SK-N-SH (cell line): ENCODE data around the gene LGSN.

Source experiments
- ELF1 ChIP-seq: IDR thresholded peaks from 2 replicates; pipeline ENCODE4 v1.4.0; 2012
- FOXM1 ChIP-seq: IDR thresholded peaks from 2 replicates; pipeline ENCODE4 v1.4.0; 2012; ENCODE audit warnings: low read depth, mild to moderate bottlenecking
- GABPA ChIP-seq: IDR thresholded peaks from 2 replicates; pipeline ENCODE4 v1.4.0; 2012; ENCODE audit warnings: low read depth, mild to moderate bottlenecking
- MXI1 ChIP-seq: IDR thresholded peaks from 2 replicates; pipeline ENCODE4 v1.6.1; 2012; ENCODE audit warnings: mild to moderate bottlenecking, low read depth, low read length, improper control_type of control experiment
- NFIC ChIP-seq: IDR thresholded peaks from 2 replicates; pipeline ENCODE4 v1.4.0; 2012; ENCODE audit warnings: borderline replicate concordance
- RFX5 ChIP-seq: IDR thresholded peaks from 2 replicates; pipeline ENCODE4 v1.6.1; 2012; ENCODE audit warnings: mild to moderate bottlenecking, improper control_type of control experiment, low read length
- RXRA ChIP-seq: IDR thresholded peaks from 2 replicates; pipeline ENCODE4 v1.4.0; 2012; ENCODE audit warnings: low read depth, mild to moderate bottlenecking, borderline replicate concordance
- SIN3A ChIP-seq: IDR thresholded peaks from 2 replicates; pipeline ENCODE4 v1.6.1; 2012; ENCODE audit warnings: low read depth, mild to moderate bottlenecking, low read length, moderate library complexity, borderline replicate concordance
- YY1 ChIP-seq: IDR thresholded peaks from 2 replicates; pipeline ENCODE4 v1.4.0; 2012; ENCODE audit warnings: low read depth, mild to moderate bottlenecking
- TF ChIP-seq, protein P1 (sequence below): fragments of 200-600 bp; sonication (generic); IDR thresholded peaks from 2 replicates; pipeline ENCODE4 v1.6.1; 2017; ENCODE audit warnings: antibody characterized with exemption, mild to moderate bottlenecking, moderate library complexity
- TF ChIP-seq, protein P2 (sequence below): IDR thresholded peaks from 2 replicates; pipeline ENCODE4 v1.4.0; 2012; ENCODE audit warnings: low read depth
- TF ChIP-seq, protein P3 (sequence below): IDR thresholded peaks from 2 replicates; pipeline ENCODE4 v1.6.1; 2012; ENCODE audit warnings: mild to moderate bottlenecking, low read depth, low read length, moderate library complexity
- TF ChIP-seq, protein P4 (sequence below): IDR thresholded peaks from 2 replicates; pipeline ENCODE4; 2012

DNA sequence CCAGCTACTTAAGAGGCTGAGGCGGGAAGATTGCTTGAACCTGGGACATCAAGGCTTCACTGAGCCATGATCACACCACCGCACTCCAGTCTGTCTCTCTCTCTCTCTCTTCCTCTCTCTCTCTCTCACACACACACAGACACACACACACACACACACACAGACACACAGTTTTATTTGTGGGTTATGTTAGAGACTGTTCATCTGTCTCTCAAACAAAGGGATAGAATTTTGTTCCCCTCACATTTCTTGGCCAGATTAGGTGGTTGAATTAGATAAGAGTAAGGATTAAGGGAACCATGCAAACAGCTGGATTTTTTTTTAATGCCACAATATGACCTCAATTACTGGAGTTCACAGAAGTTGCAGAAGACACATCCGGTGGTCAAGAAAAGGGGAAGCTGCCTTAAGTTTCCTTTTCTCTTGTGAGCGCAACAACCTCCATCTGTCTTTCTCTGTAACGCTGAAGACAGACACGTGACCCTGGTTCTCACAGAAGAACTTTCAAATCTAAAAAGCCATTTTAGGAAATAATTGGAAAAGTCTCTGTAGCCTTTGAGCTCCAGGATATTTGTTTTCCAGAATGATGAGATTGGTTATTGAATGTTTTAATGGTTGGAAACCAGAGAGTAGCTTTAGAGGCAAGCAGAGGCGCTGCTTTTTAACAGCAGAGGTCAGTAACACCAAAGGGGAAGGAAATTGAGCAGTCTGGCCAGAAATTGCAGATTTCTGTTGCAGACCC is 32.9 kb upstream of the LGSN start:
- TF ChIP-seq RXRA (no peak), YY1 (no peak), GABPA (no peak), ELF1 (no peak), MXI1 (no peak), RFX5 (no peak), SIN3A (no peak), NFIC (no peak), FOXM1 (no peak)
- TF ChIP-seq, protein P1, sequence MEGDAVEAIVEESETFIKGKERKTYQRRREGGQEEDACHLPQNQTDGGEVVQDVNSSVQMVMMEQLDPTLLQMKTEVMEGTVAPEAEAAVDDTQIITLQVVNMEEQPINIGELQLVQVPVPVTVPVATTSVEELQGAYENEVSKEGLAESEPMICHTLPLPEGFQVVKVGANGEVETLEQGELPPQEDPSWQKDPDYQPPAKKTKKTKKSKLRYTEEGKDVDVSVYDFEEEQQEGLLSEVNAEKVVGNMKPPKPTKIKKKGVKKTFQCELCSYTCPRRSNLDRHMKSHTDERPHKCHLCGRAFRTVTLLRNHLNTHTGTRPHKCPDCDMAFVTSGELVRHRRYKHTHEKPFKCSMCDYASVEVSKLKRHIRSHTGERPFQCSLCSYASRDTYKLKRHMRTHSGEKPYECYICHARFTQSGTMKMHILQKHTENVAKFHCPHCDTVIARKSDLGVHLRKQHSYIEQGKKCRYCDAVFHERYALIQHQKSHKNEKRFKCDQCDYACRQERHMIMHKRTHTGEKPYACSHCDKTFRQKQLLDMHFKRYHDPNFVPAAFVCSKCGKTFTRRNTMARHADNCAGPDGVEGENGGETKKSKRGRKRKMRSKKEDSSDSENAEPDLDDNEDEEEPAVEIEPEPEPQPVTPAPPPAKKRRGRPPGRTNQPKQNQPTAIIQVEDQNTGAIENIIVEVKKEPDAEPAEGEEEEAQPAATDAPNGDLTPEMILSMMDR, result peak; percentile 70
- TF ChIP-seq, protein P2, sequence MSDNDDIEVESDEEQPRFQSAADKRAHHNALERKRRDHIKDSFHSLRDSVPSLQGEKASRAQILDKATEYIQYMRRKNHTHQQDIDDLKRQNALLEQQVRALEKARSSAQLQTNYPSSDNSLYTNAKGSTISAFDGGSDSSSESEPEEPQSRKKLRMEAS, result no peak
- TF ChIP-seq, protein P3, sequence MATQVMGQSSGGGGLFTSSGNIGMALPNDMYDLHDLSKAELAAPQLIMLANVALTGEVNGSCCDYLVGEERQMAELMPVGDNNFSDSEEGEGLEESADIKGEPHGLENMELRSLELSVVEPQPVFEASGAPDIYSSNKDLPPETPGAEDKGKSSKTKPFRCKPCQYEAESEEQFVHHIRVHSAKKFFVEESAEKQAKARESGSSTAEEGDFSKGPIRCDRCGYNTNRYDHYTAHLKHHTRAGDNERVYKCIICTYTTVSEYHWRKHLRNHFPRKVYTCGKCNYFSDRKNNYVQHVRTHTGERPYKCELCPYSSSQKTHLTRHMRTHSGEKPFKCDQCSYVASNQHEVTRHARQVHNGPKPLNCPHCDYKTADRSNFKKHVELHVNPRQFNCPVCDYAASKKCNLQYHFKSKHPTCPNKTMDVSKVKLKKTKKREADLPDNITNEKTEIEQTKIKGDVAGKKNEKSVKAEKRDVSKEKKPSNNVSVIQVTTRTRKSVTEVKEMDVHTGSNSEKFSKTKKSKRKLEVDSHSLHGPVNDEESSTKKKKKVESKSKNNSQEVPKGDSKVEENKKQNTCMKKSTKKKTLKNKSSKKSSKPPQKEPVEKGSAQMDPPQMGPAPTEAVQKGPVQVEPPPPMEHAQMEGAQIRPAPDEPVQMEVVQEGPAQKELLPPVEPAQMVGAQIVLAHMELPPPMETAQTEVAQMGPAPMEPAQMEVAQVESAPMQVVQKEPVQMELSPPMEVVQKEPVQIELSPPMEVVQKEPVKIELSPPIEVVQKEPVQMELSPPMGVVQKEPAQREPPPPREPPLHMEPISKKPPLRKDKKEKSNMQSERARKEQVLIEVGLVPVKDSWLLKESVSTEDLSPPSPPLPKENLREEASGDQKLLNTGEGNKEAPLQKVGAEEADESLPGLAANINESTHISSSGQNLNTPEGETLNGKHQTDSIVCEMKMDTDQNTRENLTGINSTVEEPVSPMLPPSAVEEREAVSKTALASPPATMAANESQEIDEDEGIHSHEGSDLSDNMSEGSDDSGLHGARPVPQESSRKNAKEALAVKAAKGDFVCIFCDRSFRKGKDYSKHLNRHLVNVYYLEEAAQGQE, result no peak
- TF ChIP-seq, protein P4, sequence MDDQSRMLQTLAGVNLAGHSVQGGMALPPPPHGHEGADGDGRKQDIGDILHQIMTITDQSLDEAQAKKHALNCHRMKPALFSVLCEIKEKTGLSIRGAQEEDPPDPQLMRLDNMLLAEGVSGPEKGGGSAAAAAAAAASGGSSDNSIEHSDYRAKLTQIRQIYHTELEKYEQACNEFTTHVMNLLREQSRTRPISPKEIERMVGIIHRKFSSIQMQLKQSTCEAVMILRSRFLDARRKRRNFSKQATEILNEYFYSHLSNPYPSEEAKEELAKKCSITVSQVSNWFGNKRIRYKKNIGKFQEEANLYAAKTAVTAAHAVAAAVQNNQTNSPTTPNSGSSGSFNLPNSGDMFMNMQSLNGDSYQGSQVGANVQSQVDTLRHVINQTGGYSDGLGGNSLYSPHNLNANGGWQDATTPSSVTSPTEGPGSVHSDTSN, result no peak
